OCI-LY7 (cell line): ENCODE measurements around the gene HNRNPD.

Experiments
- EZH2phosphoT487 ChIP-seq: fragments of 200-600 bp; sonication (generic); IDR thresholded peaks from 2 replicates; pipeline ENCODE4 v1.6.1; 2018; ENCODE audit warnings: low read depth, borderline replicate concordance, mild to moderate bottlenecking, mixed run types, antibody characterized with exemption, low read length, moderate library complexity, mixed read lengths
- TF ChIP-seq, protein P1 (sequence below): fragments of 200-600 bp; sonication (generic); conservative IDR thresholded peaks from 2 replicates; pipeline ENCODE4 v1.5.1; 2014; ENCODE audit warnings: mild to moderate bottlenecking, antibody characterized with exemption, low read length, moderate library complexity, mixed read lengths

DNA sequence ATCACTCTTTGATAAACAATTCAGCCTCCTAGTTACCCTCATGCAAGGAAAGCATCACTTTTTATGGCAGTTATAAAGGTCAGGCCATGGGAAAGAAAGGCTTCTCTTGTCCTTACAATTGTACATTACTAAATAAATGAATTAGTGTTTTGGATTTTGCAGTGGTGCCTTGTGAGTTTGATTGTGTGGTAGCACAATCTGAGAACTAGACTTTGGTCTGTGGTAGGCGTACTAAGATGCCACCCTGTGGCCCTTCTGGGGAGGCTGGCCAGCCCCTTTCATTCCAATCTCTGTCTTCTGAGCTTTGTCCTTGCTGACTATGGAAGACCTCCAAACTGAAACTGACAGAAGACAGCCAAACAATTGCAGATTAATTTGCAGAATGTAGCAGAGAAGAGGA lies 14.6 kb upstream of the HNRNPD start:
- TF ChIP-seq, protein P1, sequence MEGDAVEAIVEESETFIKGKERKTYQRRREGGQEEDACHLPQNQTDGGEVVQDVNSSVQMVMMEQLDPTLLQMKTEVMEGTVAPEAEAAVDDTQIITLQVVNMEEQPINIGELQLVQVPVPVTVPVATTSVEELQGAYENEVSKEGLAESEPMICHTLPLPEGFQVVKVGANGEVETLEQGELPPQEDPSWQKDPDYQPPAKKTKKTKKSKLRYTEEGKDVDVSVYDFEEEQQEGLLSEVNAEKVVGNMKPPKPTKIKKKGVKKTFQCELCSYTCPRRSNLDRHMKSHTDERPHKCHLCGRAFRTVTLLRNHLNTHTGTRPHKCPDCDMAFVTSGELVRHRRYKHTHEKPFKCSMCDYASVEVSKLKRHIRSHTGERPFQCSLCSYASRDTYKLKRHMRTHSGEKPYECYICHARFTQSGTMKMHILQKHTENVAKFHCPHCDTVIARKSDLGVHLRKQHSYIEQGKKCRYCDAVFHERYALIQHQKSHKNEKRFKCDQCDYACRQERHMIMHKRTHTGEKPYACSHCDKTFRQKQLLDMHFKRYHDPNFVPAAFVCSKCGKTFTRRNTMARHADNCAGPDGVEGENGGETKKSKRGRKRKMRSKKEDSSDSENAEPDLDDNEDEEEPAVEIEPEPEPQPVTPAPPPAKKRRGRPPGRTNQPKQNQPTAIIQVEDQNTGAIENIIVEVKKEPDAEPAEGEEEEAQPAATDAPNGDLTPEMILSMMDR: peak; percentile 61
- no peak for TF ChIP-seq EZH2phosphoT487
